ENCODE results near the gene CD247.

GRCh38 chr1:167563579-167564246 is 45.4 kb upstream of the CD247 start:
- no peak for TF ChIP-seq CTCF (IDR thresholded peaks at IDR 0.05)
- TF ChIP-seq EZH2 (IDR thresholded peaks at IDR 0.05): no peak
